Liver (tissue), 9 donors: ENCODE data around the gene JAZF1. TPM values are rescaled to one million over a fixed set of nuclear protein-coding genes. Genes with fewer than 3 reads are reported as not detected.

Source experiments
- DNase-seq: peaks from one replicate; pipeline ENCODE4 v3.0.0-alpha.2; 2017; ENCODE audit warnings: low spot score
- H3K27ac ChIP-seq, 2 donors: one replicate each; pipeline ENCODE4 v1.7.0; 2013; ENCODE audit warnings: inconsistent platforms in 2 of 2, low read length in 2 of 2, control low read depth in 1 of 2, low read depth in 1 of 2, mild to moderate bottlenecking in 1 of 2
- H3K27me3 ChIP-seq, 4 donors: one replicate each; pipeline versions ENCODE4 v1.6.1 to v1.7.0; 2013; ENCODE audit warnings: low read length in 3 of 4, inconsistent platforms in 1 of 4, mild to moderate bottlenecking in 1 of 4, moderate library complexity in 1 of 4; ENCODE audit not compliant: control insufficient read depth in 4 of 4, insufficient read depth in 4 of 4
- H3K36me3 ChIP-seq, 4 donors: one replicate each; pipeline versions ENCODE4 v1.6.1 to v1.7.0; 2013; ENCODE audit warnings: low read length in 3 of 4, mild to moderate bottlenecking in 3 of 4, low read depth in 1 of 4, moderate library complexity in 1 of 4; ENCODE audit not compliant: control insufficient read depth in 4 of 4, insufficient read depth in 3 of 4
- H3K4me1 ChIP-seq, 4 donors: one replicate each; pipeline versions ENCODE4 v1.6.1 to v1.7.0; 2013; ENCODE audit warnings: low read length in 3 of 4, mild to moderate bottlenecking in 3 of 4, moderate library complexity in 1 of 4; ENCODE audit not compliant: control insufficient read depth in 4 of 4, insufficient read depth in 4 of 4
- H3K4me3 ChIP-seq, 3 donors: one replicate each; pipeline versions ENCODE4 v1.6.1 to v1.7.0; 2013; ENCODE audit warnings: low read length in 3 of 3, control low read depth in 1 of 3, low read depth in 1 of 3, mild to moderate bottlenecking in 1 of 3
- H3K9ac ChIP-seq, 2 donors: one replicate each; pipeline ENCODE4 v1.7.0; 2013; ENCODE audit warnings: low read length in 2 of 2, mild to moderate bottlenecking in 2 of 2, moderate library complexity in 2 of 2, control low read depth in 1 of 2, low read depth in 1 of 2
- H3K9me3 ChIP-seq, 4 donors: one replicate each; pipeline versions ENCODE4 v1.6.1 to v1.7.0; 2013; ENCODE audit warnings: low read length in 3 of 4; ENCODE audit not compliant: control insufficient read depth in 4 of 4
- ATF3 ChIP-seq: IDR thresholded peaks from 2 replicates; pipeline ENCODE4 v1.6.1; 2016; ENCODE audit warnings: antibody characterized with exemption
- CTCF ChIP-seq: fragments of 150-350 bp; IDR thresholded peaks from 2 replicates; pipeline ENCODE4 v1.5.1; 2017; ENCODE audit warnings: improper control_type of control experiment, low read depth, low read length; ENCODE audit not compliant: missing input control
- EGR1 ChIP-seq, 2 donors: IDR thresholded peaks; 2 replicates each; pipeline ENCODE4 v1.6.1; 2016 to 2018; ENCODE audit warnings: antibody characterized with exemption in 2 of 2, low read depth in 2 of 2
- FOXA1 ChIP-seq: IDR thresholded peaks from 2 replicates; pipeline ENCODE4 v1.6.1; 2016; ENCODE audit warnings: antibody characterized with exemption
- FOXA2 ChIP-seq: IDR thresholded peaks from 2 replicates; pipeline ENCODE4 v1.6.1; 2016; ENCODE audit warnings: antibody characterized with exemption
- GABPA ChIP-seq, 2 donors: IDR thresholded peaks in 1 of 2; conservative IDR thresholded peaks in 1 of 2; 2 replicates each; pipeline ENCODE4 v1.6.1; 2016; ENCODE audit warnings: antibody characterized with exemption in 2 of 2, mild to moderate bottlenecking in 1 of 2, moderate library complexity in 1 of 2
- HNF4A ChIP-seq, 2 donors: conservative IDR thresholded peaks; 2 replicates each; pipeline ENCODE4 v1.6.1; 2016; ENCODE audit warnings: antibody characterized with exemption in 2 of 2, mild to moderate bottlenecking in 2 of 2
- HNF4G ChIP-seq: IDR thresholded peaks from 2 replicates; pipeline ENCODE4 v1.6.1; 2016; ENCODE audit warnings: antibody characterized with exemption
- JUND ChIP-seq, 2 donors: IDR thresholded peaks; 2 replicates each; pipeline ENCODE4 v1.6.1; 2016; ENCODE audit warnings: antibody characterized with exemption in 2 of 2
- MAX ChIP-seq: IDR thresholded peaks from 2 replicates; pipeline ENCODE4 v1.6.1; 2016; ENCODE audit warnings: antibody characterized with exemption
- NR2F2 ChIP-seq: IDR thresholded peaks from 2 replicates; pipeline ENCODE4 v1.6.1; 2016; ENCODE audit warnings: antibody characterized with exemption
- REST ChIP-seq: IDR thresholded peaks from 2 replicates; pipeline ENCODE4 v1.6.1; 2016; ENCODE audit warnings: antibody characterized with exemption, mild to moderate bottlenecking
- RXRA ChIP-seq, 2 donors: IDR thresholded peaks; 2 replicates each; pipeline ENCODE4 v1.6.1; 2017 to 2018; ENCODE audit warnings: antibody characterized with exemption in 2 of 2, mild to moderate bottlenecking in 1 of 2
- SP1 ChIP-seq: IDR thresholded peaks from 2 replicates; pipeline ENCODE4 v1.6.1; 2018; ENCODE audit warnings: antibody characterized with exemption, mild to moderate bottlenecking
- TAF1 ChIP-seq: conservative IDR thresholded peaks from 2 replicates; pipeline ENCODE4 v1.6.1; 2016; ENCODE audit warnings: antibody characterized with exemption, mild to moderate bottlenecking
- YY1 ChIP-seq: IDR thresholded peaks from 2 replicates; pipeline ENCODE4 v1.6.1; 2016; ENCODE audit warnings: antibody characterized with exemption, mild to moderate bottlenecking
- ZBTB33 ChIP-seq: IDR thresholded peaks from 2 replicates; pipeline ENCODE4 v1.6.1; 2016; ENCODE audit warnings: antibody characterized with exemption
- WGBS: extraction: QIAGEN DNeasy Blood & Tissue Kit; methylation state at CpG from one replicate; pipeline ENCODE4 v1.1.7; 2013; 5-methylcytosine and 5-hydroxymethylcytosine counted together
- polyA plus RNA-seq, 2 donors: library from polyadenylated mRNA; stranded (reverse) in 1 of 2; unstranded in 1 of 2; fragments of 200-250 nt in 1 of 2; fragments of >200 nt in 1 of 2; fragmentation: Nextera tagmentation in 1 of 2; extraction: Ambion mirVana in 1 of 2; gene quantifications; one replicate each; pipeline versions ENCODE4 v1.2.1 to v1.2.3, GENCODE V29; 2013 to 2015
- total RNA-seq, 2 donors: library from RNA; depleted of rRNA; stranded (reverse); fragments of >200 nt; gene quantifications; one replicate each; pipeline ENCODE4 v1.2.3, GENCODE V29; 2014
- donor health status: healthy.
- donor health status: healthy.
- donor health status: healthy.
- donor health status: healthy.
- donor health status: healthy.

The JAZF1 gene
- total and polyA plus RNA-seq, 4 donors: 2.7 to 17.8 (median 4.0) TPM

GRCh38 chr7:28174442-28174841 is 6.2 kb downstream of the JAZF1 start:
- H3K36me3 ChIP-seq: peaks cover 0 to 2% (median 0%) of the 10 kb centered on the region in 4 donors
- H3K9ac ChIP-seq: no peak overlapping the region
- no peaks in the 10 kb centered on the region for H3K27me3 ChIP-seq
- peaks cover 0 to 8% (median 6%) of the 10 kb centered on the region in 4 donors for H3K4me1 ChIP-seq
- WGBS: 96% methylated on average over 4 of the region's 5 CpGs
- H3K27ac ChIP-seq: no peak overlapping the region
- no peak for DNase-seq
- H3K9me3 ChIP-seq: no peaks in the 10 kb centered on the region
- no peak for TF ChIP-seq ATF3
- no peak for TF ChIP-seq JUND (IDR thresholded peaks at IDR 0.05)
- no peak for TF ChIP-seq CTCF
- no peak for TF ChIP-seq NR2F2
- no peak for TF ChIP-seq YY1
- no peak for TF ChIP-seq FOXA1
- TF ChIP-seq GABPA (IDR thresholded peaks at IDR 0.05 in 1 of 2, conservative IDR thresholded peaks at IDR 0.05 in 1 of 2): no peak
- no peak for TF ChIP-seq ZBTB33
- no peak for TF ChIP-seq REST
- TF ChIP-seq HNF4G: no peak
- no peak for TF ChIP-seq TAF1
- TF ChIP-seq EGR1 (IDR thresholded peaks at IDR 0.05; ENCODE audit: low read depth in 2 of 2): no peak
- TF ChIP-seq HNF4A (conservative IDR thresholded peaks at IDR 0.05): no peak
- TF ChIP-seq FOXA2: no peak
- TF ChIP-seq MAX: no peak
- H3K4me3 ChIP-seq: no peak overlapping the region

- H3K4me1 ChIP-seq: peaks cover 0 to under 1% (median 0%) of the 10 kb centered on the region in 4 donors
- WGBS: 93% methylated on average over 1 of the region's 1 CpG
- no peak overlapping the region for H3K4me3 ChIP-seq
- H3K27me3 ChIP-seq: no peaks in the 10 kb centered on the region
- no peak for DNase-seq
- H3K27ac ChIP-seq: no peak overlapping the region
- H3K9ac ChIP-seq: no peak overlapping the region
- no peaks in the 10 kb centered on the region for H3K9me3 ChIP-seq
- H3K36me3 ChIP-seq: peaks cover 0 to 2% (median 0%) of the 10 kb centered on the region in 4 donors
- TF ChIP-seq EGR1 (IDR thresholded peaks at IDR 0.05; ENCODE audit: low read depth in 2 of 2): no peak
- no peak for TF ChIP-seq ZBTB33
- no peak for TF ChIP-seq HNF4G
- TF ChIP-seq ATF3: no peak
- no peak for TF ChIP-seq RXRA (IDR thresholded peaks at IDR 0.05)
- TF ChIP-seq TAF1: no peak
- TF ChIP-seq MAX: no peak
- no peak for TF ChIP-seq GABPA (IDR thresholded peaks at IDR 0.05 in 1 of 2, conservative IDR thresholded peaks at IDR 0.05 in 1 of 2)
- TF ChIP-seq SP1: no peak
- no peak for TF ChIP-seq CTCF
- no peak for TF ChIP-seq NR2F2
Measured at GRCh38 chr7:28173531-28173930, 7.1 kb downstream of the JAZF1 start.
